ENCODE data around the gene LCTL.
"Not testable (repeated sequence)": the region's sequence is repeated elsewhere in the genome, so short reads cannot be mapped to it uniquely, and the experiment has no call there.

LCTL gene

GRCh38 chr15:66592505-66593218 is 26.9 kb upstream of the LCTL start:
- DNase-seq (ENCODE audit: insufficient read length, low spot score) (no peak), FAIRE-seq (no peak)

- FAIRE-seq (no peak), DNase-seq (ENCODE audit: insufficient read length, low spot score) (no peak)
These were observed 25.6 kb upstream of the LCTL start for GRCh38 chr15:66591322-66591862.

GRCh38 chr15:66590435-66590834 is 24.6 kb upstream of the LCTL start:
- DNase-seq (ENCODE audit: insufficient read length, low spot score) = no peak
- FAIRE-seq = no peak

- DNase-seq (ENCODE audit: insufficient read length, low spot score); FAIRE-seq: not testable (repeated sequence)
These were observed 23.6 kb upstream of the LCTL start for GRCh38 chr15:66589429-66589828.

- no peak for FAIRE-seq
- DNase-seq (ENCODE audit: insufficient read length, low spot score) = no peak
These were observed 23.2 kb upstream of the LCTL start for GRCh38 chr15:66588971-66589370.

GRCh38 chr15:66588537-66588936 is 22.7 kb upstream of the LCTL start:
- FAIRE-seq (no peak), DNase-seq (ENCODE audit: insufficient read length, low spot score) (no peak)

- DNase-seq (ENCODE audit: insufficient read length, low spot score) (no peak), FAIRE-seq (no peak)
These were observed 22.0 kb upstream of the LCTL start for GRCh38 chr15:66587749-66588148.

GRCh38 chr15:66587020-66587419 is 21.2 kb upstream of the LCTL start:
- no peak for DNase-seq (ENCODE audit: insufficient read length, low spot score)
- FAIRE-seq = no peak

GRCh38 chr15:66586155-66586976 is 20.6 kb upstream of the LCTL start:
- no peak for FAIRE-seq

GRCh38 chr15:66581972-66582537 is 16.3 kb upstream of the LCTL start:
- DNase-seq (ENCODE audit: insufficient read length, low spot score) = no peak
- no peak for FAIRE-seq

More at GRCh38 chr15:66586155-66586976, 20.6 kb upstream of the LCTL start:
- no peak for DNase-seq (ENCODE audit: insufficient read length, low spot score)

GRCh38 chr15:66580643-66581042 is 14.8 kb upstream of the LCTL start:
- DNase-seq (ENCODE audit: insufficient read length, low spot score) (no peak), FAIRE-seq (no peak)

GRCh38 chr15:66578286-66578875 is 12.6 kb upstream of the LCTL start:
- FAIRE-seq (no peak), DNase-seq (ENCODE audit: insufficient read length, low spot score) (peak; percentile 38)

GRCh38 chr15:66574596-66574950 is 8.8 kb upstream of the LCTL start:
- DNase-seq (ENCODE audit: insufficient read length, low spot score) (no peak), FAIRE-seq (no peak)

GRCh38 chr15:66573719-66574595 is 8.2 kb upstream of the LCTL start:
- no peak for FAIRE-seq
- no peak for DNase-seq (ENCODE audit: insufficient read length, low spot score)

GRCh38 chr15:66573348-66573718 is 7.5 kb upstream of the LCTL start:
- DNase-seq (ENCODE audit: insufficient read length, low spot score) (no peak), FAIRE-seq (no peak)

GRCh38 chr15:66572146-66572545 is 6.3 kb upstream of the LCTL start:
- no peak for DNase-seq (ENCODE audit: insufficient read length, low spot score)
- FAIRE-seq = no peak

- FAIRE-seq = no peak
- DNase-seq (ENCODE audit: insufficient read length, low spot score) = no peak
These were observed 5.2 kb upstream of the LCTL start for GRCh38 chr15:66570842-66571478.

- DNase-seq (ENCODE audit: insufficient read length, low spot score) (no peak), FAIRE-seq (no peak)
These were observed 4.5 kb upstream of the LCTL start for GRCh38 chr15:66570327-66570726.

GRCh38 chr15:66569461-66570137 is 3.8 kb upstream of the LCTL start:
- DNase-seq (ENCODE audit: insufficient read length, low spot score) (no peak), FAIRE-seq (no peak)
